ENCODE data around the gene ZNF746. TPM values are rescaled to one million over a fixed set of nuclear protein-coding genes. Genes with fewer than 3 reads are reported as not detected.

Gene ZNF746
- total RNA-seq, 2 donors from 2014 or later: 14.8 to 36.9 TPM

DNA sequence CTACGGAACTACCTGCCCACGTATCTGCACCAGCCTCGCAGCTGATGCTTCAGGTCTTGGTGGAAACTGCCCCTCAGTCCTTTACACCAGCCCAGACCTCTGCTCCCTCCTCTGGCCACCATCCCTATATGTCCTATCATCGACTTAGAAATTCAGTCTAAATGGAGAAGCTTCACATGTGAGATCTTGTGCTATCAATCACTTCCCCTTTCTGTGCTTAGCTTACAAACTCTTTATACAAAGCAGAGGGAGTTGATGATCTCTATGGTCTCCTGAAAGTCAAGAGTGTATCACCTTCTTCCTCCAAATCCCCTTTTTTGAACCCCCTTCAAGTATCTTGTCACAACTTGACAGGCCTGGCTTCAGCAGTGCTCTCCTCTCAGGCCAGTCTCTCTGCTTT lies 67.4 kb downstream of the ZNF746 start:
- ATAC-seq (no peak), DNase-seq (no peak)
- Histone ChIP-seq H3K36me3 (replicated peaks in 1 of 2; ENCODE audit: insufficient read depth in 1 of 2, low read depth in 2 of 2) (peaks cover 4 to 13% of the 10 kb centered on the region in 2 donors), H3K27me3 (no peaks in the 10 kb centered on the region), H3K4me3 (no peak overlapping the region), H3K27ac (no peak overlapping the region), H3K4me1 (no peaks in the 10 kb centered on the region), H3K9me3 (no peaks in the 10 kb centered on the region)
- TF ChIP-seq, protein P1, sequence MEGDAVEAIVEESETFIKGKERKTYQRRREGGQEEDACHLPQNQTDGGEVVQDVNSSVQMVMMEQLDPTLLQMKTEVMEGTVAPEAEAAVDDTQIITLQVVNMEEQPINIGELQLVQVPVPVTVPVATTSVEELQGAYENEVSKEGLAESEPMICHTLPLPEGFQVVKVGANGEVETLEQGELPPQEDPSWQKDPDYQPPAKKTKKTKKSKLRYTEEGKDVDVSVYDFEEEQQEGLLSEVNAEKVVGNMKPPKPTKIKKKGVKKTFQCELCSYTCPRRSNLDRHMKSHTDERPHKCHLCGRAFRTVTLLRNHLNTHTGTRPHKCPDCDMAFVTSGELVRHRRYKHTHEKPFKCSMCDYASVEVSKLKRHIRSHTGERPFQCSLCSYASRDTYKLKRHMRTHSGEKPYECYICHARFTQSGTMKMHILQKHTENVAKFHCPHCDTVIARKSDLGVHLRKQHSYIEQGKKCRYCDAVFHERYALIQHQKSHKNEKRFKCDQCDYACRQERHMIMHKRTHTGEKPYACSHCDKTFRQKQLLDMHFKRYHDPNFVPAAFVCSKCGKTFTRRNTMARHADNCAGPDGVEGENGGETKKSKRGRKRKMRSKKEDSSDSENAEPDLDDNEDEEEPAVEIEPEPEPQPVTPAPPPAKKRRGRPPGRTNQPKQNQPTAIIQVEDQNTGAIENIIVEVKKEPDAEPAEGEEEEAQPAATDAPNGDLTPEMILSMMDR (IDR thresholded peaks at IDR 0.05): no peak
- no peak for TF ChIP-seq POLR2A (IDR thresholded peaks at IDR 0.05)
- intact Hi-C loops (cut with DNase I): no loop called here
- whole genome bisulfite sequencing, 2 donors: 90% methylated on average over 4 of the region's 4 CpGs

- peaks cover 9% of the 10 kb centered on the region for H3K4me1 ChIP-seq
- intact Hi-C loops (cut with DNase I): no loop called here
- peaks cover 4 to 13% of the 10 kb centered on the region in 2 donors for H3K36me3 ChIP-seq (replicated peaks in 1 of 2; ENCODE audit: insufficient read depth in 1 of 2, low read depth in 2 of 2)
- 87 to 91% methylated on average over 2 of the region's 2 CpGs for WGBS, 2 donors
- DNase-seq: no peak
- no peaks in the 10 kb centered on the region for H3K9me3 ChIP-seq
- no peak for TF ChIP-seq POLR2A (IDR thresholded peaks at IDR 0.05)
- TF ChIP-seq, protein P1 (IDR thresholded peaks at IDR 0.05): no peak
- no peak for ATAC-seq
- H3K27ac ChIP-seq: no peak overlapping the region
- no peaks in the 10 kb centered on the region for H3K27me3 ChIP-seq
- no peak overlapping the region for H3K4me3 ChIP-seq
Observed at GRCh38 chr7:149427893-149428292, 69.7 kb downstream of the ZNF746 start.

DNA sequence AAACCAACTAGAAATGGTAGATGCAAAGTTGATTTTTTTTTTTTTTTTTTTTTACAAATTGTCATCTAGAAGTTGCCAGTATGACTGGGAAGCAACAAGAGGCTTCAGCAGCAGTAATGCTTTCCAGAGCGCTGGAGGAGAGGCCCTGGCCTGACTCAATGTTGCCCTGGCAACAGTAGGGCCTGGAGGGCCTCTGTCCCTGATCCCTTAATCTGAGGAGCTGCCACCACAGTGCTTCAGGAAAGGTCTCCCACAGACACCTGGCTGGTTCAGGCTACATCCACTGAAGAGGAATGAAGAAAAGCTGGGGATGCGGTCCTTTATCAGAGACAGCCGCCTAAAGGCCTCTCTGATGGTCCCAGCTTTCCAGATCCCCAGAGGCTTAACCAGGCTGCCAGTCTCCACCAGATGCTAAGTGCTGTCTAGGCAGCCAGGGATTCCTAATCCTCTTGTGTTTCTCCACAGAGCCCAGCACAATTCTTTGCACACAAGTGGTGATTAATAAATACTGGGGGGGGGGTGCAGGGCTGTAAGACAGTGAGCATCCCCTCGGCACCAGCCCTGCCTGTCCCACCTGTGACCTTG lies 70.4 kb downstream of the ZNF746 start:
- no peaks in the 10 kb centered on the region for H3K27me3 ChIP-seq
- no peak overlapping the region for H3K27ac ChIP-seq
- no peaks in the 10 kb centered on the region for H3K9me3 ChIP-seq
- ATAC-seq: no peak
- peaks cover 12% of the 10 kb centered on the region for H3K4me1 ChIP-seq
- WGBS, 2 donors: 82 to 91% methylated on average over 3 to 4 of the region's 4 CpGs
- no peak for TF ChIP-seq POLR2A (IDR thresholded peaks at IDR 0.05)
- TF ChIP-seq, protein P1 (IDR thresholded peaks at IDR 0.05): no peak
- H3K36me3 ChIP-seq (replicated peaks in 1 of 2; ENCODE audit: insufficient read depth in 1 of 2, low read depth in 2 of 2): peaks cover 4 to 9% of the 10 kb centered on the region in 2 donors
- DNase-seq: no peak
- no peak overlapping the region for H3K4me3 ChIP-seq
- intact Hi-C loops (cut with DNase I): no loop called here

GRCh38 chr7:149423449-149424110 lies 74.0 kb downstream of the ZNF746 start:
- no peaks in the 10 kb centered on the region for H3K36me3 ChIP-seq (replicated peaks in 1 of 2; ENCODE audit: insufficient read depth in 1 of 2, low read depth in 2 of 2)
- DNase-seq (peak in 1 of 4 donors; percentile 39), ATAC-seq (no peak)
- H3K27ac ChIP-seq: peak overlapping the region in 1 of 4 donors; percentile 33
- H3K9me3 ChIP-seq: no peaks in the 10 kb centered on the region
- 22 to 45% methylated on average over 23 of the region's 24 CpGs for WGBS, 2 donors
- no peak for TF ChIP-seq POLR2A (IDR thresholded peaks at IDR 0.05)
- TF ChIP-seq, protein P1 (IDR thresholded peaks at IDR 0.05): no peak
- H3K4me3 ChIP-seq: no peak overlapping the region
- H3K27me3 ChIP-seq: no peaks in the 10 kb centered on the region
- intact Hi-C loops (cut with DNase I): no loop called here
- peaks cover 18% of the 10 kb centered on the region for H3K4me1 ChIP-seq
